Small intestine (tissue), 7 donors: ENCODE results near the gene NTNG1. TPM values are rescaled to one million over a fixed set of nuclear protein-coding genes. Genes with fewer than 3 reads are reported as not detected.

Source experiments
- DNase-seq, 2 donors: peaks; one replicate each; pipeline versions ENCODE4 v3.0.0 to v3.0.0-alpha.2; 2013
- FAIRE-seq: peaks from 2 replicates; lab custom pipeline; 2012; peaks lifted over from hg19 to GRCh38; lab: Jason Lieb, UNC
- H3K27ac ChIP-seq, 3 donors: one replicate each; pipeline ENCODE4 v1.5.1; 2013; ENCODE audit warnings: low read length in 2 of 3, mild to moderate bottlenecking in 2 of 3, control low read depth in 1 of 3, inconsistent platforms in 1 of 3, low read depth in 1 of 3, moderate library complexity in 1 of 3
- H3K27me3 ChIP-seq, 3 donors: one replicate each; pipeline ENCODE4 v1.6.1; 2013; ENCODE audit warnings: low read length in 3 of 3, inconsistent platforms in 1 of 3; ENCODE audit not compliant: control insufficient read depth in 3 of 3, insufficient read depth in 3 of 3
- H3K36me3 ChIP-seq, 3 donors: one replicate each; pipeline ENCODE4 v1.6.1; 2013; ENCODE audit warnings: low read length in 3 of 3, inconsistent platforms in 1 of 3, low read depth in 1 of 3, mild to moderate bottlenecking in 1 of 3, moderate library complexity in 1 of 3; ENCODE audit not compliant: control insufficient read depth in 3 of 3, insufficient read depth in 2 of 3
- H3K4me1 ChIP-seq, 3 donors: one replicate each; pipeline ENCODE4 v1.6.1; 2013; ENCODE audit warnings: low read length in 2 of 3, inconsistent platforms in 1 of 3, low read depth in 1 of 3, mild to moderate bottlenecking in 1 of 3, moderate library complexity in 1 of 3; ENCODE audit not compliant: control insufficient read depth in 3 of 3, insufficient read depth in 2 of 3
- H3K4me3 ChIP-seq, 3 donors: one replicate each; pipeline ENCODE4 v1.5.1; 2013; ENCODE audit warnings: low read length in 3 of 3, control low read depth in 1 of 3, inconsistent platforms in 1 of 3, low read depth in 1 of 3, mild to moderate bottlenecking in 1 of 3, moderate library complexity in 1 of 3
- H3K9me3 ChIP-seq, 2 donors: one replicate each; pipeline ENCODE4 v1.6.1; 2013; ENCODE audit warnings: low read depth in 1 of 2, low read length in 1 of 2; ENCODE audit not compliant: control insufficient read depth in 2 of 2, insufficient read depth in 1 of 2
- WGBS, 3 donors: extraction: QIAGEN DNeasy Blood & Tissue Kit; methylation state at CpG; one replicate each; pipeline ENCODE4 v1.1.7; 2013; 5-methylcytosine and 5-hydroxymethylcytosine counted together
- polyA plus RNA-seq, 4 donors: library from polyadenylated mRNA; stranded (reverse) in 3 of 4; unstranded in 1 of 4; fragments of 200-250 nt in 3 of 4; fragments of 120-200 nt in 1 of 4; gene quantifications; one replicate each; pipeline versions ENCODE4 v1.2.1 to v1.2.3, GENCODE V29; 2013
- donor health status: healthy with polysubstance abuse.
- donor health status: control.
- donor health status: control.
- donor health status: Bipolar disorder and iron deficiency.
- donor health status: healthy.

NTNG1 gene
- polyA plus RNA-seq, 4 donors, result 0.27 to 0.65 TPM; not detected in 2

GRCh38 chr1:107494061-107494460, 353.2 kb downstream of the NTNG1 start:
- WGBS, 3 donors, result 68 to 91% (median 69%) methylated on average over 6 of the region's 6 CpGs
- H3K9me3 ChIP-seq, result no peaks in the 10 kb centered on the region
- H3K4me3 ChIP-seq, result no peak overlapping the region
- H3K36me3 ChIP-seq, result no peaks in the 10 kb centered on the region
- no peaks in the 10 kb centered on the region for H3K27me3 ChIP-seq
- no peak for DNase-seq
- no peak for FAIRE-seq
- no peak overlapping the region for H3K27ac ChIP-seq
- peaks cover 0 to 2% (median 0%) of the 10 kb centered on the region in 3 donors for H3K4me1 ChIP-seq

- H3K9me3 ChIP-seq, result no peaks in the 10 kb centered on the region
- 19 to 54% (median 21%) methylated on average over 1 of the region's 1 CpG for WGBS, 3 donors
- no peak for DNase-seq
Observed at GRCh38 chr1:107496002-107496401, 355.2 kb downstream of the NTNG1 start.

GRCh38 chr1:107499139-107499744, 358.4 kb downstream of the NTNG1 start:
- no peaks in the 10 kb centered on the region for H3K4me1 ChIP-seq
- H3K27ac ChIP-seq, result peak overlapping the region in 1 of 3 donors; percentile 70
- no peak overlapping the region for H3K4me3 ChIP-seq
- H3K36me3 ChIP-seq, result no peaks in the 10 kb centered on the region
- no peaks in the 10 kb centered on the region for H3K27me3 ChIP-seq
- FAIRE-seq (no peak), DNase-seq (no peak)
- H3K9me3 ChIP-seq, result no peaks in the 10 kb centered on the region
- 63 to 70% (median 66%) methylated on average over 4 of the region's 4 CpGs for WGBS, 3 donors

More at GRCh38 chr1:107496002-107496401, 355.2 kb downstream of the NTNG1 start:
- Histone ChIP-seq H3K27ac (no peak overlapping the region), H3K4me1 (peaks cover 0 to 2% (median 0%) of the 10 kb centered on the region in 3 donors), H3K4me3 (no peak overlapping the region), H3K36me3 (no peaks in the 10 kb centered on the region), H3K27me3 (no peaks in the 10 kb centered on the region)
- no peak for FAIRE-seq

- Histone ChIP-seq H3K4me3 (no peak overlapping the region), H3K9me3 (no peaks in the 10 kb centered on the region), H3K27me3 (no peaks in the 10 kb centered on the region), H3K36me3 (no peaks in the 10 kb centered on the region), H3K4me1 (no peaks in the 10 kb centered on the region), H3K27ac (no peak overlapping the region)
- no peak for FAIRE-seq
- WGBS, 3 donors, result 75 to 86% (median 85%) methylated on average over 6 of the region's 6 CpGs
- DNase-seq, result no peak
Observed at GRCh38 chr1:107501081-107501605, 360.3 kb downstream of the NTNG1 start.

- H3K36me3 ChIP-seq, result no peaks in the 10 kb centered on the region
- no peak overlapping the region for H3K4me3 ChIP-seq
- FAIRE-seq (no peak), DNase-seq (no peak)
- H3K27me3 ChIP-seq, result no peaks in the 10 kb centered on the region
- 77 to 88% (median 85%) methylated on average over 4 of the region's 4 CpGs for WGBS, 3 donors
- H3K4me1 ChIP-seq, result no peaks in the 10 kb centered on the region
- no peak overlapping the region for H3K27ac ChIP-seq
- H3K9me3 ChIP-seq, result peaks cover 0 to 7% of the 10 kb centered on the region in 2 donors
Observed at GRCh38 chr1:107510347-107510746, 369.5 kb downstream of the NTNG1 start.

GRCh38 chr1:107512836-107513235, 372.0 kb downstream of the NTNG1 start:
- no peaks in the 10 kb centered on the region for H3K27me3 ChIP-seq
- H3K9me3 ChIP-seq, result peaks cover 0 to 7% of the 10 kb centered on the region in 2 donors
- H3K4me1 ChIP-seq, result no peaks in the 10 kb centered on the region
- WGBS, 3 donors, result 39 to 66% (median 41%) methylated on average over 2 of the region's 2 CpGs
- no peaks in the 10 kb centered on the region for H3K36me3 ChIP-seq
- FAIRE-seq (no peak), DNase-seq (no peak)
- no peak overlapping the region for H3K27ac ChIP-seq
- no peak overlapping the region for H3K4me3 ChIP-seq

GRCh38 chr1:107514841-107515240, 374.0 kb downstream of the NTNG1 start:
- Histone ChIP-seq H3K9me3 (peaks cover 0 to 7% of the 10 kb centered on the region in 2 donors), H3K36me3 (no peaks in the 10 kb centered on the region), H3K27ac (no peak overlapping the region), H3K4me1 (no peaks in the 10 kb centered on the region), H3K27me3 (no peaks in the 10 kb centered on the region), H3K4me3 (no peak overlapping the region)
- WGBS, 3 donors, result 68 to 77% (median 69%) methylated on average over 3 of the region's 3 CpGs
- no peak for DNase-seq
- FAIRE-seq, result no peak

GRCh38 chr1:107515702-107516101, 374.9 kb downstream of the NTNG1 start:
- FAIRE-seq, result no peak
- H3K4me1 ChIP-seq, result no peaks in the 10 kb centered on the region
- H3K27ac ChIP-seq, result no peak overlapping the region
- no peak overlapping the region for H3K4me3 ChIP-seq
- DNase-seq, result no peak
- no peaks in the 10 kb centered on the region for H3K27me3 ChIP-seq
- H3K36me3 ChIP-seq, result no peaks in the 10 kb centered on the region
- H3K9me3 ChIP-seq, result peaks cover 0 to 3% of the 10 kb centered on the region in 2 donors
- 77 to 90% (median 82%) methylated on average over 3 of the region's 3 CpGs for WGBS, 3 donors
